Measurements from ENCODE around the gene BCL2L1. TPM values are rescaled to one million over a fixed set of nuclear protein-coding genes. Genes with fewer than 3 reads are reported as not detected.
A peak's percentile ranks its signal among the peaks of the same experiment; 100 is the strongest.

The BCL2L1 gene
- polyA plus RNA-seq, 4 donors = 75.2 to 87.9 (median 85.4) TPM

- DNase-seq (ENCODE audit: low read depth in 4 of 4, low spot score in 3 of 4) = peak; percentile 88 to 96 (median 96)
Observed at GRCh38 chr20:31738729-31739549, 16.3 kb upstream of the BCL2L1 start, which contains the start of gene TPX2. TSS of gene TPX2 (plus strand) at chr20:31739290. CDS start at chr20:31757477, 18,187 bp downstream.

GRCh38 chr20:31731321-31731717 is 8.7 kb upstream of the BCL2L1 start:
- DNase-seq (ENCODE audit: low read depth in 4 of 4, low spot score in 3 of 4) = no peak

GRCh38 chr20:31723319-31724078 is 831 bp upstream of the BCL2L1 start:
- peak; percentile 96 to 98 (median 97) for DNase-seq (ENCODE audit: low read depth in 4 of 4, low spot score in 3 of 4)

- peak in 1 of 4 donors; percentile 67 for DNase-seq (ENCODE audit: low read depth in 4 of 4, low spot score in 3 of 4)
Observed at GRCh38 chr20:31723069-31723318, 326 bp upstream of the BCL2L1 start.

GRCh38 chr20:31721408-31722256 is 1.0 kb downstream of the BCL2L1 start:
- DNase-seq (ENCODE audit: low read depth in 4 of 4, low spot score in 3 of 4) = no peak

GRCh38 chr20:31720486-31721407 is 1.9 kb downstream of the BCL2L1 start:
- no peak for DNase-seq (ENCODE audit: low read depth in 4 of 4, low spot score in 3 of 4)

GRCh38 chr20:31719644-31720485 is 2.8 kb downstream of the BCL2L1 start:
- DNase-seq (ENCODE audit: low read depth in 4 of 4, low spot score in 3 of 4) = no peak

- DNase-seq (ENCODE audit: low read depth in 4 of 4, low spot score in 3 of 4) = no peak
Observed at GRCh38 chr20:31718952-31719643, 3.6 kb downstream of the BCL2L1 start.

GRCh38 chr20:31717478-31718201 is 5.0 kb downstream of the BCL2L1 start:
- DNase-seq (ENCODE audit: low read depth in 4 of 4, low spot score in 3 of 4) = no peak

- no peak for DNase-seq (ENCODE audit: low read depth in 4 of 4, low spot score in 3 of 4)
Observed at GRCh38 chr20:31716818-31717477, 5.7 kb downstream of the BCL2L1 start.

- DNase-seq (ENCODE audit: low read depth in 4 of 4, low spot score in 3 of 4) = no peak
Observed at GRCh38 chr20:31716351-31716750, 6.3 kb downstream of the BCL2L1 start.

GRCh38 chr20:31715766-31716165 is 6.9 kb downstream of the BCL2L1 start:
- no peak for DNase-seq (ENCODE audit: low read depth in 4 of 4, low spot score in 3 of 4)

GRCh38 chr20:31713312-31714273 is 9.1 kb downstream of the BCL2L1 start:
- DNase-seq (ENCODE audit: low read depth in 4 of 4, low spot score in 3 of 4) = no peak

GRCh38 chr20:31712564-31713311 is 9.9 kb downstream of the BCL2L1 start:
- no peak for DNase-seq (ENCODE audit: low read depth in 4 of 4, low spot score in 3 of 4)

- DNase-seq (ENCODE audit: low read depth in 4 of 4, low spot score in 3 of 4) = no peak
Observed at GRCh38 chr20:31712112-31712553, 10.5 kb downstream of the BCL2L1 start.

Measured in right renal pelvis (tissue), 4 donors.